HT-29 (cell line): ENCODE results near the gene BRMS1L. TPM values are rescaled to one million over a fixed set of nuclear protein-coding genes. Genes with fewer than 3 reads are reported as not detected.
"Not testable (repeated sequence)": the region's sequence is repeated elsewhere in the genome, so short reads cannot be mapped to it uniquely, and the experiment has no call there.

Source experiments
- DNase-seq: peaks from one replicate; pipeline ENCODE4 v3.0.0-alpha.2; 2015; ENCODE audit warnings: low spot score
- total RNA-seq: library from RNA; depleted of rRNA; stranded (reverse); fragments of >200 nt; shearing (Covaris generic); gene quantifications from 2 replicates; pipeline ENCODE4 v1.2.3, GENCODE V29; 2014; rRNA removed

BRMS1L gene
- 0.91 and 2.9 TPM in 2 replicates for total RNA-seq

GRCh38 chr14:35826218-35826951 is at the start of gene BRMS1L:
Gene BRMS1L (plus strand): TSS chr14:35826338. CDS start chr14:35826517, 179 bp downstream.
- peak; percentile 95 for DNase-seq

- no peak for DNase-seq
Observed at GRCh38 chr14:35776823-35777222, 49.3 kb upstream of the BRMS1L start.

- not testable (repeated sequence) for DNase-seq
Observed at GRCh38 chr14:35777550-35777949, 48.6 kb upstream of the BRMS1L start.

GRCh38 chr14:35779368-35779767 is 46.8 kb upstream of the BRMS1L start:
- DNase-seq = no peak

GRCh38 chr14:35783699-35784098 is 42.4 kb upstream of the BRMS1L start:
- DNase-seq = no peak

- no peak for DNase-seq
Observed at GRCh38 chr14:35786856-35787255, 39.3 kb upstream of the BRMS1L start.

- no peak for DNase-seq
Observed at GRCh38 chr14:35789651-35790050, 36.5 kb upstream of the BRMS1L start.

GRCh38 chr14:35797796-35798195 is 28.3 kb upstream of the BRMS1L start:
- DNase-seq = no peak

GRCh38 chr14:35806006-35806907 is 19.9 kb upstream of the BRMS1L start:
- DNase-seq = no peak

GRCh38 chr14:35807131-35807961 is 18.8 kb upstream of the BRMS1L start:
- DNase-seq = no peak

GRCh38 chr14:35808076-35808637 is 18.0 kb upstream of the BRMS1L start:
- DNase-seq = peak; percentile 18

GRCh38 chr14:35808638-35809563 is 17.2 kb upstream of the BRMS1L start, which contains the start of gene RALGAPA1:
Gene RALGAPA1 (minus strand): TSS chr14:35809295. CDS start chr14:35808835, 460 bp downstream.
- peak; percentile 89 for DNase-seq

GRCh38 chr14:35809597-35809996 is 16.5 kb upstream of the BRMS1L start:
- DNase-seq = no peak

- DNase-seq = no peak
Observed at GRCh38 chr14:35810963-35811362, 15.2 kb upstream of the BRMS1L start.

- DNase-seq = peak; percentile 72
Observed at GRCh38 chr14:35814371-35815005, 11.7 kb upstream of the BRMS1L start.

- DNase-seq = peak; percentile 58
Observed at GRCh38 chr14:35818346-35819115, 7.6 kb upstream of the BRMS1L start.

- DNase-seq = no peak
Observed at GRCh38 chr14:35819591-35820540, 6.3 kb upstream of the BRMS1L start.
